Measurements from ENCODE around the gene CAB39. TPM values are rescaled to one million over a fixed set of nuclear protein-coding genes. Genes with fewer than 3 reads are reported as not detected.

CAB39 gene
- total RNA-seq, 1 experiment from 2014 or later: 39.9 TPM

DNA sequence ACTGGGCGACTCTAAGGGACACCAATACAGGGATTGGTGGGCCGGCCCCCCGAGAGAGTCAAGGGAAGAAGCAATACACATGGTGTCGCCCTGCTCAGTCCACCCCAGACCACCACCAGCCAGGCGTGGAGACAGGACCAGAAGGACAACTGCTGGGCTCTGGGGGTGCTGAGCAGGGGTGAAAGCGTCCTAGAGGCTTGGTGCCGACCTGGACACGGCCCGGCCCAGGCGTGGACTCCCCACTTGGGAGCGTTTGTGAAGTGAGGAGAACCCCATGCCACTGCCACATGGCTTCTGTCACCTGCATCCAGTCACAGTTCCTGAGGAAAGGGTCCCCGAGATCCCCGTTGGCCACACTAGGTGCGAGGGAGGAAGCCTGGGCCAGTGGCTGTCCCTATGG, 116.7 kb downstream of the CAB39 start:
- TF ChIP-seq TCF7L2 (IDR thresholded peaks at IDR 0.05; ENCODE audit: low read depth, low read length) (no peak), SIN3A (IDR thresholded peaks at IDR 0.05; ENCODE audit: borderline replicate concordance, insufficient read depth, low read depth, low read length) (no peak), REST (IDR thresholded peaks at IDR 0.05; ENCODE audit: insufficient read depth in 1 of 2, low read depth in 2 of 2, low read length in 1 of 2) (no peak), POLR2AphosphoS5 (IDR thresholded peaks at IDR 0.05; ENCODE audit: low read depth, low read length) (no peak)
- TF ChIP-seq, protein P1, sequence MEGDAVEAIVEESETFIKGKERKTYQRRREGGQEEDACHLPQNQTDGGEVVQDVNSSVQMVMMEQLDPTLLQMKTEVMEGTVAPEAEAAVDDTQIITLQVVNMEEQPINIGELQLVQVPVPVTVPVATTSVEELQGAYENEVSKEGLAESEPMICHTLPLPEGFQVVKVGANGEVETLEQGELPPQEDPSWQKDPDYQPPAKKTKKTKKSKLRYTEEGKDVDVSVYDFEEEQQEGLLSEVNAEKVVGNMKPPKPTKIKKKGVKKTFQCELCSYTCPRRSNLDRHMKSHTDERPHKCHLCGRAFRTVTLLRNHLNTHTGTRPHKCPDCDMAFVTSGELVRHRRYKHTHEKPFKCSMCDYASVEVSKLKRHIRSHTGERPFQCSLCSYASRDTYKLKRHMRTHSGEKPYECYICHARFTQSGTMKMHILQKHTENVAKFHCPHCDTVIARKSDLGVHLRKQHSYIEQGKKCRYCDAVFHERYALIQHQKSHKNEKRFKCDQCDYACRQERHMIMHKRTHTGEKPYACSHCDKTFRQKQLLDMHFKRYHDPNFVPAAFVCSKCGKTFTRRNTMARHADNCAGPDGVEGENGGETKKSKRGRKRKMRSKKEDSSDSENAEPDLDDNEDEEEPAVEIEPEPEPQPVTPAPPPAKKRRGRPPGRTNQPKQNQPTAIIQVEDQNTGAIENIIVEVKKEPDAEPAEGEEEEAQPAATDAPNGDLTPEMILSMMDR (IDR thresholded peaks at IDR 0.05): no peak
- Histone ChIP-seq H3K4me1 (ENCODE audit: control insufficient read depth, insufficient read depth, low read length) (no peaks in the 10 kb centered on the region), H3K27ac (ENCODE audit: low read length) (no peak overlapping the region), H3K4me3 (ENCODE audit: low read depth in 2 of 2, low read length in 2 of 2) (no peak overlapping the region), H3K27me3 (ENCODE audit: control insufficient read depth, insufficient read depth, low read length) (peaks cover 5% of the 10 kb centered on the region; the same call in 1 of the 2 replicates), H3K36me3 (ENCODE audit: control insufficient read depth, insufficient read depth, low read length) (no peaks in the 10 kb centered on the region), H3K9me3 (ENCODE audit: control insufficient read depth, insufficient read depth, low read depth, low read length) (no peaks in the 10 kb centered on the region)
- DNase-seq (ENCODE audit: low read depth, low spot score): no peak
- ChIA-PET POLR2A (no interaction called here), CTCF (no interaction called here)
- in situ Hi-C loops (cut with HindIII; ENCODE audit: low pct_unique_long_range_greater_than_20kb, low sequenced_read_pairs): no loop called here
- intact Hi-C loops (cut with micrococcal nuclease; ENCODE audit: unreplicated experiment): loop anchor here (10.0 kb wide), 2 partner anchors 76 to 226 kb away; partner anchors contain the start of gene PSMD1
- ATAC-seq: no peak
- BruUV-seq (replicated peaks): no TSS peak

DNA sequence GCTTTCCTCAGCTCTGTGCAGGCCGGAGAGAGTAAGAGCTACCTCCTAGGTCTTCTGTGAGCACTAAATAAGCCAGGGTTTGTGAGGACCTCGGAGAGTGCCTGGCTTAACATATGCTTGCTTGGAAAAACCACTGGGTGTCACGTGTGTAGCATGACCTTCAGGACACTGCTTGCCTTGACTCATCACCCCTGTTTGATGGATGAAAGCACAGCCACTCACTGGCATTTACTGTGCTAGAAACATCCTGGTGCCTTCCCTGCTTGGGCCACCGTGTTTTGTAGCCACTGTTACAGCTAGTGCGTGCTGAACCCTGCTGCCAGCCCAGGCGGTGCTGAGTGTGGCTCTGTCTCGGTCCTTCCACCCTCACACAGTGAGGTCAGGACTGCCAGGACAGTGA, 117.3 kb downstream of the CAB39 start:
- POLR2A ChIA-PET: no interaction called here
- Histone ChIP-seq H3K27ac (ENCODE audit: low read length) (no peak overlapping the region), H3K4me3 (ENCODE audit: low read depth in 2 of 2, low read length in 2 of 2) (no peak overlapping the region), H3K9me3 (ENCODE audit: control insufficient read depth, insufficient read depth, low read depth, low read length) (no peaks in the 10 kb centered on the region), H3K4me1 (ENCODE audit: control insufficient read depth, insufficient read depth, low read length) (no peaks in the 10 kb centered on the region), H3K27me3 (ENCODE audit: control insufficient read depth, insufficient read depth, low read length) (peaks cover 5% of the 10 kb centered on the region; the same call in 1 of the 2 replicates), H3K36me3 (ENCODE audit: control insufficient read depth, insufficient read depth, low read length) (no peaks in the 10 kb centered on the region)
- no TSS peak for BruUV-seq (replicated peaks)
- ATAC-seq (peak; percentile 29; the same call in 1 of the 2 replicates), DNase-seq (ENCODE audit: low read depth, low spot score) (no peak)
- intact Hi-C loops (cut with micrococcal nuclease; ENCODE audit: unreplicated experiment): loop anchor here (10.0 kb wide), 2 partner anchors 75 to 225 kb away; partner anchors contain the start of gene PSMD1
- TF ChIP-seq TCF7L2 (IDR thresholded peaks at IDR 0.05; ENCODE audit: low read depth, low read length) (no peak), POLR2AphosphoS5 (IDR thresholded peaks at IDR 0.05; ENCODE audit: low read depth, low read length) (no peak), SIN3A (IDR thresholded peaks at IDR 0.05; ENCODE audit: borderline replicate concordance, insufficient read depth, low read depth, low read length) (no peak), REST (IDR thresholded peaks at IDR 0.05; ENCODE audit: insufficient read depth in 1 of 2, low read depth in 2 of 2, low read length in 1 of 2) (no peak)
- TF ChIP-seq, protein P1 (IDR thresholded peaks at IDR 0.05): no peak
- CTCF ChIA-PET: no interaction called here
- in situ Hi-C loops (cut with HindIII; ENCODE audit: low pct_unique_long_range_greater_than_20kb, low sequenced_read_pairs): no loop called here
